ENCODE results near the gene LIM2. TPM values are rescaled to one million over a fixed set of nuclear protein-coding genes. Genes with fewer than 3 reads are reported as not detected.

The LIM2 gene
- total RNA-seq, 2 experiments from 2014 or later, result not detected

- peak overlapping the region; percentile 96 for H3K4me2 ChIP-seq (ENCODE audit: low read length)
Measured at GRCh38 chr19:51339313-51339686, 48.5 kb downstream of the LIM2 start.

GRCh38 chr19:51338563-51339312, 49.0 kb downstream of the LIM2 start:
- DNase-seq (ENCODE audit: low spot score), result peak; percentile 87
- Histone ChIP-seq H3K4me2 (ENCODE audit: low read length) (peak overlapping the region; percentile 96), H3K9me3 (ENCODE audit: low read length) (no peaks in the 10 kb centered on the region), H3K4me3 (ENCODE audit: low read depth, low read length, poor library complexity, severe bottlenecking) (peak overlapping the region; percentile 70), H3K79me2 (ENCODE audit: insufficient read depth, low read depth, low read length) (no peaks in the 10 kb centered on the region), H3K4me1 (ENCODE audit: insufficient read depth, low read length, poor library complexity, severe bottlenecking) (peaks cover 10% of the 10 kb centered on the region), H3K9me2 (ENCODE audit: insufficient read depth, low read length) (no peaks in the 10 kb centered on the region), H4K20me1 (ENCODE audit: insufficient read depth, low read length) (no peaks in the 10 kb centered on the region), H3K27ac (ENCODE audit: low read depth, low read length, poor library complexity, severe bottlenecking) (no peak overlapping the region), H3K36me3 (ENCODE audit: insufficient read depth, low read length) (no peaks in the 10 kb centered on the region), H2AFZ (ENCODE audit: low read length) (peak overlapping the region; percentile 84)
- intact Hi-C loops (cut with micrococcal nuclease; ENCODE audit: unreplicated experiment), result loop anchor here (1.0 to 10.0 kb wide), 5 partner anchors 28 to 316 kb away; partner anchors contain the start of genes ETFB and SIGLEC10
- CTCF ChIA-PET (ENCODE audit: unreplicated experiment), result no interaction called here
- POLR2A ChIA-PET, result interaction anchor here (1.0 kb wide), 1 partner anchor 29 kb away, joined by 4 read pairs; no protein-coding TSS in a partner anchor
- BruUV-seq (replicated peaks), result no TSS peak
- TF ChIP-seq CTCF (conservative IDR thresholded peaks at IDR 0.05; ENCODE audit: low read length) (peak; percentile 93), EZH2phosphoT487 (IDR thresholded peaks at IDR 0.05; ENCODE audit: borderline replicate concordance, low read depth, low read length) (no peak)

More at GRCh38 chr19:51339313-51339686, 48.5 kb downstream of the LIM2 start:
- BruUV-seq (replicated peaks), result no TSS peak
- CTCF ChIA-PET (ENCODE audit: unreplicated experiment), result interaction anchor here (0.6 kb wide), 3 partner anchors 23 to 28 kb away, joined by 3 read pairs; no protein-coding TSS in a partner anchor
- H3K79me2 ChIP-seq (ENCODE audit: insufficient read depth, low read depth, low read length), result no peaks in the 10 kb centered on the region
- intact Hi-C loops (cut with micrococcal nuclease; ENCODE audit: unreplicated experiment), result loop anchor here (1.0 to 10.0 kb wide), 4 partner anchors 27 to 316 kb away; partner anchors contain the start of genes ETFB and SIGLEC10
- no peaks in the 10 kb centered on the region for H4K20me1 ChIP-seq (ENCODE audit: insufficient read depth, low read length)
- H3K4me1 ChIP-seq (ENCODE audit: insufficient read depth, low read length, poor library complexity, severe bottlenecking), result peaks cover 10% of the 10 kb centered on the region
- H3K4me3 ChIP-seq (ENCODE audit: low read depth, low read length, poor library complexity, severe bottlenecking), result peak overlapping the region; percentile 70
- no peaks in the 10 kb centered on the region for H3K36me3 ChIP-seq (ENCODE audit: insufficient read depth, low read length)
- no peaks in the 10 kb centered on the region for H3K9me3 ChIP-seq (ENCODE audit: low read length)
- H3K9me2 ChIP-seq (ENCODE audit: insufficient read depth, low read length), result no peaks in the 10 kb centered on the region
- POLR2A ChIA-PET, result interaction anchor here (1.0 kb wide), 1 partner anchor 28 kb away, joined by 4 read pairs; no protein-coding TSS in a partner anchor
- DNase-seq (ENCODE audit: low spot score), result no peak
- no peak overlapping the region for H3K27ac ChIP-seq (ENCODE audit: low read depth, low read length, poor library complexity, severe bottlenecking)
- no peak for TF ChIP-seq EZH2phosphoT487 (IDR thresholded peaks at IDR 0.05; ENCODE audit: borderline replicate concordance, low read depth, low read length)
- no peak for TF ChIP-seq CTCF (conservative IDR thresholded peaks at IDR 0.05; ENCODE audit: low read length)
- peak overlapping the region; percentile 84 for H2AFZ ChIP-seq (ENCODE audit: low read length)
